Skeletal muscle satellite cell (primary cell): ENCODE results near the gene SMIM17.
"Not testable (repeated sequence)": the region's sequence is repeated elsewhere in the genome, so short reads cannot be mapped to it uniquely, and the experiment has no call there.

ENCODE experiments used
- H3K27me3 ChIP-seq: 2 replicates; pipeline ENCODE4 v1.7.0; 2013; ENCODE audit warnings: low read length; ENCODE audit not compliant: control insufficient read depth, insufficient read depth
- H3K36me3 ChIP-seq: 2 replicates; pipeline ENCODE4 v1.7.0; 2013; ENCODE audit warnings: mild to moderate bottlenecking, control low read depth, low read length; ENCODE audit not compliant: insufficient read depth
- H3K4me1 ChIP-seq: 2 replicates; pipeline ENCODE4 v1.7.0; 2013; ENCODE audit warnings: low read length; ENCODE audit not compliant: control insufficient read depth, insufficient read depth
- H3K4me2 ChIP-seq: 2 replicates; pipeline ENCODE4 v1.7.0; 2013; ENCODE audit warnings: mild to moderate bottlenecking, low read length
- H3K4me3 ChIP-seq: 2 replicates; pipeline ENCODE4 v1.7.0; 2013; ENCODE audit warnings: low read length
- H3K9ac ChIP-seq: 2 replicates; pipeline ENCODE4 v1.7.0; 2013; ENCODE audit warnings: mild to moderate bottlenecking, low read depth, low read length, moderate library complexity
- H3K9me3 ChIP-seq: replicated peaks from 2 replicates; pipeline ENCODE4 v1.7.0; 2013; ENCODE audit warnings: mild to moderate bottlenecking, control low read depth, low read length

The SMIM17 gene

GRCh38 chr19:56661248-56661647 is 18.3 kb downstream of the SMIM17 start:
- no peaks in the 10 kb centered on the region for H3K4me1 ChIP-seq
- H3K4me3 ChIP-seq, result no peak overlapping the region
- peaks cover 8% of the 10 kb centered on the region for H3K9me3 ChIP-seq
- no peaks in the 10 kb centered on the region for H3K27me3 ChIP-seq
- H3K36me3 ChIP-seq, result no peaks in the 10 kb centered on the region
- H3K9ac ChIP-seq, result no peak overlapping the region
- H3K4me2 ChIP-seq, result no peak overlapping the region

- Histone ChIP-seq H3K9me3 (peaks cover 12% of the 10 kb centered on the region), H3K4me3 (no peak overlapping the region)
Observed at GRCh38 chr19:56663931-56664500, 21.1 kb downstream of the SMIM17 start.

GRCh38 chr19:56664511-56664910 is 21.6 kb downstream of the SMIM17 start:
- Histone ChIP-seq H3K27me3 (no peaks in the 10 kb centered on the region), H3K9me3 (peaks cover 12% of the 10 kb centered on the region), H3K4me1 (no peaks in the 10 kb centered on the region), H3K4me3 (no peak overlapping the region), H3K4me2 (no peak overlapping the region), H3K9ac (no peak overlapping the region), H3K36me3 (no peaks in the 10 kb centered on the region)

More at GRCh38 chr19:56663931-56664500, 21.1 kb downstream of the SMIM17 start:
- no peak overlapping the region for H3K4me2 ChIP-seq
- no peaks in the 10 kb centered on the region for H3K27me3 ChIP-seq
- H3K4me1 ChIP-seq, result no peaks in the 10 kb centered on the region
- H3K9ac ChIP-seq, result no peak overlapping the region
- H3K36me3 ChIP-seq, result no peaks in the 10 kb centered on the region

DNA sequence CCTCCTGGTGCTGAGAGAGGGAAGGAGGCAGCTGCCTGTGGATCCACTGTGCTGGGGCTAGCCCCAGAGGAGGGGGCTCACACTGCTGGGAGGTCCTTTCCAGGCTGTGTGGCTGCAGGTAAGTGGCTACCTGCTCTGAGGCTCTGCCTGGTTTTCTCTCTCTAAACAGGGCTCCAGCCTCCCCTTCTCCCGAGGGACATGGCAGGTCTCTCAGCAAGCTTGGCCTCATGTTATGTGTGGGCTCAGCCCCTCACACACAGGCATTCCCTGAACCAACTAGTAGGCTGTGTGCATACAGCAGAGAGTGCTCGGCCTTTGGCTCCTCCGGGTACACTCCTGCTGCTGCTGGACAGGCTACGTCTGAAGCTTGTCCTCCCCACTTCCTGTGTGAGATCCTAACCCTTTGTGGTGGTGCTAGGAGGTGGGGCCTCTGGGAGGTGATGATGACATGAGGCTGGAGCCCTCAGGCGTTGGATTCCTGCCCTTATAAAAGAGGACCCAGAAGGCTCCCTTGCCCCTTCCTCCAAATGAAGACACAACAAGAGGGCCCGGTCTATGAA is 24.4 kb downstream of the SMIM17 start:
- Histone ChIP-seq H3K4me3 (no peak overlapping the region), H3K9me3 (peaks cover 15% of the 10 kb centered on the region), H3K36me3 (no peaks in the 10 kb centered on the region)

DNA sequence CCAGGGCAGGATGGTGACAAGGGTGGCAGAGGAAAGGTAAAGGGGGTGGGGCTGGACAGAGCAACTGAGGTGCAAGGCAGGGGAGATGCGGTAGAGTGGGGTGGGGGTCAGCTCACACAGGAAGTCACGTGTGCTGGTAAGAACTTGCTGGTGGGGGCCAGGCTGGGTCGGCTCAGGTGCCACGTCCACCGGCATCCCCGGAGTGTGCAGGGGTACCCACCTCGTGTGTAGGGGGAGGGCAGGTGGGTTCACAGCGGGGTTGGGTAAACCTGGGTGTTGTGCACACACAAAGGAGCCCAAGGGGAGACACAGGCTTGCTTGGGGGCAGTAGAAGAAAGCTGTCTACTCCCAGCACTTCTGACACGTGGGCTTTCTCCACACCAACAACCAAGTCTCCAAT is 25.7 kb downstream of the SMIM17 start:
- Histone ChIP-seq H3K27me3 (no peaks in the 10 kb centered on the region), H3K4me2 (no peak overlapping the region), H3K9ac (no peak overlapping the region), H3K9me3 (peaks cover 13% of the 10 kb centered on the region), H3K4me3 (no peak overlapping the region), H3K36me3 (no peaks in the 10 kb centered on the region), H3K4me1 (no peaks in the 10 kb centered on the region)

More for the DNA sequence above, 24.4 kb downstream of the SMIM17 start:
- Histone ChIP-seq H3K4me1 (no peaks in the 10 kb centered on the region), H3K9ac (no peak overlapping the region), H3K4me2 (no peak overlapping the region), H3K27me3 (no peaks in the 10 kb centered on the region)

DNA sequence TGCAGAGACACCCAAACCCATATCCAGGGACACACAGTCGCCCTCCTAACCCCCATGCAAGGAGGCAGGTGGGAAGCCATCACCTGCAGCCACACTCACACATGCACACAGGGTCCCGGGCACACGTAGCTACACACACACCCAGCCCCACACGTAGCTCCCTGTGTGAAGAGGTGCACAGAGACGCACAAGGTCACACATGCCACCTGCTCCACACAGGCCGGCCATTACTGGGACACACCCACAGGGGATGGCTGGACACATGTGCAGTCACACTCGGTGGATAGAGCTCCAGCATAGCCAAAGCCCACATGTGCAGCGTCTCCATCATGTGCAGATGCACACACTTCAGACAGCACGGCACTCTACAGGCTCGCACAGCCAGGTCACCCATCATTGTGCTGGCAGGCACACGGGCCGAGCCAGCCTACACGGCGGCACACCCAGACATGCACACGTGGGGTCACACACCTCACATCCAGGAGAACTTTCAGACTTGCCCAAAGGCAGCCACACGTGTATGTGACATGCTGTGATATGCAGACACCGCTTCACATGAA is 27.5 kb downstream of the SMIM17 start:
- H3K36me3 ChIP-seq, result no peaks in the 10 kb centered on the region
- H3K27me3 ChIP-seq, result no peaks in the 10 kb centered on the region
- peaks cover 13% of the 10 kb centered on the region for H3K9me3 ChIP-seq
- no peak overlapping the region for H3K4me2 ChIP-seq
- H3K4me1 ChIP-seq, result no peaks in the 10 kb centered on the region
- H3K9ac ChIP-seq, result no peak overlapping the region
- no peak overlapping the region for H3K4me3 ChIP-seq

- Histone ChIP-seq H3K4me1 (no peaks in the 10 kb centered on the region), H3K9me3 (peaks cover 13% of the 10 kb centered on the region), H3K9ac (no peak overlapping the region), H3K4me3 (no peak overlapping the region), H3K4me2 (no peak overlapping the region), H3K36me3 (no peaks in the 10 kb centered on the region), H3K27me3 (no peaks in the 10 kb centered on the region)
Observed at GRCh38 chr19:56670961-56671612, 28.1 kb downstream of the SMIM17 start.

- H3K9me3 ChIP-seq, result peaks cover 9% of the 10 kb centered on the region
- H3K4me2 ChIP-seq, result no peak within 1 kb of the TSS
- no peaks in the 10 kb centered on the region for H3K4me1 ChIP-seq
- no peaks in the 10 kb centered on the region for H3K27me3 ChIP-seq
- H3K4me3 ChIP-seq, result no peak within 1 kb of the TSS
- H3K36me3 ChIP-seq, result no peaks in the 10 kb centered on the region
- no peak within 1 kb of the TSS for H3K9ac ChIP-seq
Observed at GRCh38 chr19:56671613-56671994, 28.6 kb downstream of the SMIM17 start, which contains the start of gene ZNF835. Gene ZNF835, minus strand, starts transcription at chr19:56671757. Its CDS starts 6,559 bp downstream, at chr19:56665198.

GRCh38 chr19:56672610-56673009 is 29.7 kb downstream of the SMIM17 start:
- H3K4me1 ChIP-seq, H3K27me3 ChIP-seq, H3K4me2 ChIP-seq, H3K4me3 ChIP-seq, H3K36me3 ChIP-seq, H3K9me3 ChIP-seq, H3K9ac ChIP-seq: not testable (repeated sequence)

DNA sequence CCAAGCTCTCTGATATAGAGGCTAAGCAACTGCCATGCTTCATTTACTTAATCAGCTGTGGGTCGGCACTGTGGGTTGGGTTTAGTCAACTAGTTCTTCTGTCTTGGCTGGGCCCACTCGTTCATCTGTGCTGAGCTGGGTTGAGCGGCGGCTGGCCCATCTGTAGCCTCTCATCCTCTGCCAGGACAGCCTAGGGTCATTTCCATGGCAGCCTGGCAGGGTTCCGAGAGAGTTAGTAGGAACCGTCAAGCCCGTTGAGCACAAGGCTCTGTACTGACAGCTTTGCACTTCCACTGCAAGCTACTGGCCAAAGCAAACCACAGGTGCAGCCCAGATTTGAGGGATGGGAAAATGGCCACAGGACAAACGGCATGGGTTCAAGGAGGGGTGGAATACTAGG is 35.2 kb downstream of the SMIM17 start:
- no peaks in the 10 kb centered on the region for H3K36me3 ChIP-seq
- no peak overlapping the region for H3K9ac ChIP-seq

GRCh38 chr19:56681702-56682101 is 38.7 kb downstream of the SMIM17 start:
- Histone ChIP-seq H3K4me1 (no peaks in the 10 kb centered on the region), H3K9me3 (no peaks in the 10 kb centered on the region), H3K4me2 (no peak overlapping the region), H3K4me3 (no peak overlapping the region), H3K36me3 (no peaks in the 10 kb centered on the region), H3K9ac (no peak overlapping the region), H3K27me3 (no peaks in the 10 kb centered on the region)

More for the DNA sequence above, 35.2 kb downstream of the SMIM17 start:
- H3K4me1 ChIP-seq, result no peaks in the 10 kb centered on the region
- H3K27me3 ChIP-seq, result no peaks in the 10 kb centered on the region
- no peak overlapping the region for H3K4me2 ChIP-seq
- H3K4me3 ChIP-seq, result no peak overlapping the region
- H3K9me3 ChIP-seq, result no peaks in the 10 kb centered on the region
